Limb (tissue), 2 donors: ENCODE results near the gene JAML.

ENCODE experiments used
- DNase-seq, 2 donors: peaks; one replicate each; pipeline ENCODE4 v3.0.0-alpha.2; 2016; ENCODE audit errors: extremely low spot score in 2 of 2

JAML gene

DNA sequence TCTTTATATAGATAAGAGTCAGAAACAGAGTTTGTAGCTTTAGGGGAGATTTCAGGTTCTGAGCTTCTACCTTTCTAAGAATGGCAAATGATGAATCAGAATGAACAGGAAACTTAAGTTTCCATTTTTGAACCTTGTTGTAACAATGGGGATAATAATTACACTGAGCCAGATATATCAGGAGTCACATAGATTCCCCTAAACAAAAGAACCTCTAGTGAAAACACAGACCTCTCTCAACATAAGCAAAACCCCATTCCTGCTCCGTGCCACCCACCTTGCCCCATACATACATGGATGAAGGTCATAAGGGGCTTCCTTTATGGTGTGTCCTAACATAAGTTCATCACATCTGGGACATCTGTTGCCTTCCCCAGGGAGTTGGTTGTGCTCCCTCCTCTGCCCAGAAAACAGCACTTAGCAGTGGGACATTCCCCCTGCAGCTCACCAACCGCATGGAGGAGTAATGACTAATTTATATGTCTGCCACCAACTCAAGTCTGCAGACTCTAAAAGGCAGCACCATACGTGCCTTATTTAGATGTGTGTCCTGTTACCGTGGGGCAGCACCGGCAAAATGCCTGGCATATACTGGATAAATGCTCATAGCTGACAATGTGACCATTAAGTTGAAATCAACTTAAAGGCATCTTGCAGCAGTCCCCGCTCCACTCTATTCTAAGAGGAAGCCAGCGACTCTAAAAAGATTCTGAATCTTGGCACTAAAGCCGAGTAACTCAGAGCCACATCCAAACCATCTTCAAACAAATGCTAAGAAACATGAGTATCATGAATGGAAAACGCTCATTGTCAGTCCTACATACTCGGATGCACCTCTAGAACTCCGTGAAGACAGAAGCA lies 8.0 kb downstream of the JAML start:
- no peak for DNase-seq

DNA sequence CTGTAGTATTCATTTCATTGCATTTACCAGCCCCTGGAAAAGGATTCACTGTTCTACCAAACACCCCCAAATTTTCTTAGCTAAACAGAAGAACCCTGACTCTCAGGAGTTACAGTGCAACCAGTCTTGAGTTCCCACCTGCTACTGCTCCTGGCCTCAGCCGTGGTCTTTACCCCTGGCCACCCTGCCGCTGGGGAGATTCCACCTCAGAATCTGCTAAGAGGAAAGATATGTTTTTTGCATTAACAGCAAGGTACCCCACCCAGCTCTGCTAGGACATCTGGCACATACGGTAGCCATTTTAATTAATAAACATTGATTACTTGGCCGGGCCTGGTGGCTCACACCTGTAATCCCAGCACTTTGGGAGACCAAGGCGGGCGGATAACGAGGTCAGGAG lies 9.0 kb downstream of the JAML start:
- no peak for DNase-seq

DNA sequence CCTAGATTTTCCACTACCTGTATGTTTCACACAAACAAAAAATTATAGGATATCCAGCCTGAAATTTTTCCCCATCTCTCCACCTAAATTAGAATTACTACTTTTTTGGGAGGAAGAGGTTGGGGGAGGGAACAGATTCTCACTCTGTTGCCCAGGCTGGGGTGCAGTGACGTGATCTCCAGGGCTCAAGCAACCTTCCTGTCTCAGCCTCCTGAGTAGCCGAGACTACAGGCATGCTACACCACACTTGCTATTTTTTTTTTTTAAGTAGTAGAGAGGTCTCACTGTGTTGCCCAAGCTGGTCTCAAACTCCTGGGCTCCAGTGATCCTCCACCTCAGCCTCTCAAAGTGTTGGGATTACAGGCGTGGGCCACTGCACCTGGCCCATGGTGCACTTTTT lies 9.5 kb downstream of the JAML start:
- DNase-seq = no peak

DNA sequence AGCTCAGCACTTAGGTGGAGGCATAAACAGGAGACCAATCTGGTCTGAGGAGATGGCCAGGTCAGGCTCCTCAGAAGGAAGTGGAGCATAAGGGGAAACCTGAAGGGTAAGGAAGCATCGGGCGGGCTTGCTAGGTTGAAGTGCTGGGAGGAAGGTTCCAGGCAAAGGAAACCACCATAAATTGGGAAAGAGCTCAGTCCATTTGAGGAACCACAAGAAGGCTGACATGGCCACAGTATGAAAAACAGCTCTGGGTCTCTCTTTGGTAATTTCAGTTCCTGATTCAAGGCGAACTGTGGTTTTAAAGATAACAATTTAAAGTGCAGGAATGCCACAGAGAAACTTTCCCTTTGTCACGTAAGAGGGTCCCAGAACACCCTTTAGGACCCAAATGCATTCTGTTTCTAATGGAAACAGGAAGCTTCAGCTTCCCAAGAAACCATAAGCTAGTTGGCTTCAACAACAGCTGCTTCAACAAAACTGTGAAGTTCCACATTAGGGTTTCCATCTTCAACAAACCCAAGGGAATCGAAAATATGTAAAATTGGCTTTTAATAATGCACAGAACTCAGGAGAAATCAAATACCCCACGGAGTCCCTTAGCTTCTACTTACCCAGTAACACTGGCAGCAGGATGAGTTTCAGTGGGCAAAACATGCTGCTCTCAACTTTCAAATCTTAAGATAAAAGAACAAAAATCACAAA lies 10.4 kb downstream of the JAML start:
- DNase-seq = no peak

DNA sequence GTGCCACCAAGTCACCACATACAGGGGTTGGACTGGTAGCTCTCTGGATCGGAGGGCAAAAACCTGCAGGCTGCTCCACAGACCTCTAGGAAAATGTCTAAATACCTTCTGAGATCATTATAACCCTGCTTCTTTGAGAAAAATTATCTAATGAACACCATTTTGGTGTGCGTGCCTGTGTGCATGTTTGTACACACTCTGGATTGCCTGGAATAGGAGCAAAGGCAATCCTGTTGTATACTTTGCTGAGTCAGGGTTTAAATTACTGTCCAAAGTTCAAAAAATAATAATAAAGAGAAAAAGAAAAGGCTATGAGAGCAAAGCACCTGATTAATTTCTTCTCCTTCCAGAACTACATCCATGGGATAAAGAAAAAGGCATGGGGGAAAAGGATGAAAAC lies 11.0 kb downstream of the JAML start:
- DNase-seq = no peak

DNA sequence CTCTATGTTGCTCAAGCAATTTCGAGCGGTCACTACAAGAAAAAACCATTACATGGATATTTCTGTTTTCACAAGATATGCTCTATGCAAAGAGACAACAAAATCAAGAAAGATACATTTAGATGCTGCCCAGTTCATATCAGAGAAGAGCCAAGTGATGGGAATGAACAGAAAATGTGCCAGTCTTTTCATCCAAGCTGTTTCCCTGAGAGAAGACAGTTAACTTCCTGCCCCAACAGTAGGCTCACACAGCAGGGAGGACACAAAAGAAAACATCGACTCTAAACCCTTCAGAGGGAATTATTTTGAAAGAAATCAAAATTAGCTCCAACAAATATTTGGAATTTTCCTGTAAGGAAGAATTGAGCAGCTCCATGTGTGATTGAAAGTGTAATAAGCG lies 11.6 kb downstream of the JAML start:
- no peak for DNase-seq

DNA sequence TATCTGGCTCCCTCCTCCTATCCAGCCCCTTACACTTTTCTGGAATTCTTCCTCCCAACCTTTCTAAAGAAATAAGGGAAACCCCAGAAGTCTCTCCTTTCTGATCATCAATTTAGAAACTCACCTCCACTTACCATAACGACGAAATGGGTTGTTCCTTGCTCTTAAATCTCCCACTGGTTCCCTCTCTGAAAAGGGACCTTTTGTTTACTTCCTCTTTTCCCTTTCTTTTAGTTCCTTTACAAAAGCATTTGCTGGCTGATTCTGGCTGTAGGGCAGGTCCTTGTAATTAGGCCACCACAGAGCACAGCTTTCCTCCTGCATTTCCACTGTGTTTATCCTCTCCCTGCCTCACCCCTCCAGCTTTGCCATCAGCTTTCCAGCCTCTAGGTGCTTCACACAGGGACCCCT lies 12.0 kb downstream of the JAML start:
- no peak for DNase-seq

DNA sequence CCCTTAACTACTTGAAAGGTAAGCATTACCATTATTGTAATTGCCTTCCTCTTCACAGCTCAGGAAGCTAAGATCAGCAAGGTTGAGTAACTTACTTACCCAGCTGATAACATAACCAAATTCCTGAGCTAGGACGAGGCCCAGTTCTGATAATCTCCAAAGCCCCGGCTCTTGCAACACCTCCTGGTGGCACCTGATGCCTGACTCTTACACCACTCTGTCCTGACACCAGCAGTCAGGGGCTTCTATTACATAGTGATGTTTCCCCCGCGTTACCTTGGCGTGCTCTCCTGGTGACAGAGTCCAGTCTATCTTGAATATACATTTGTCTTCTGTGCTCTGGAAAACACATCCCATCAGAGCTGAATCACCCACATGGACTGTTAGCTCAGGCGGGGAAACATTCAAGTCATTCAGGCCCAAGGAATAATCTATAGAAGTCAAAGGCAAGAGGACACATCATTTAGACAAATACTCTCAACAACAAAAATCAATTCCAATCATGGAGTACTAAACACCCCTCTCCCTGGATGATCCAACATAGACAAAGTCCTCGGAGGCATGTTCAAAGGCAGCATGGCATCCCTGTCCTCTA lies 12.6 kb downstream of the JAML start:
- DNase-seq = no peak

DNA sequence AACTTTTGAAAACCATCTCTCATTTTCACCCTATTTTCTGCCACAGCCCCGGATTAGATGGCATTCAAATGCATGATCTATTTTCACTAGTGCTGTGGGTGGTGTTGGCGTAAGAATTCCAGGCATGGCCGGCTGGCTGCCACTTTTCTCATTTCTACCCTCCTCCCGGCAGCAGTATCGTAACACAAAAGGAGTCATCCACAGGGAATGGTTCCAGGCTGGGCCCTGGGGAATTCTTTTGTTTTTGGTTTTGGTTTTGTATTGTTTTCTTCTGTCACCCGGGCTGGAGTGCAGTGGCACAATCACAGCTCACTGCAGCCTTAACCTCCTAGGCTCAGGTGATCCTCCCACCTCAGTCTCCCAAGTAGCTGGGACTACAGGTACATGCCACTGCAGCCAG lies 13.8 kb downstream of the JAML start:
- no peak for DNase-seq

DNA sequence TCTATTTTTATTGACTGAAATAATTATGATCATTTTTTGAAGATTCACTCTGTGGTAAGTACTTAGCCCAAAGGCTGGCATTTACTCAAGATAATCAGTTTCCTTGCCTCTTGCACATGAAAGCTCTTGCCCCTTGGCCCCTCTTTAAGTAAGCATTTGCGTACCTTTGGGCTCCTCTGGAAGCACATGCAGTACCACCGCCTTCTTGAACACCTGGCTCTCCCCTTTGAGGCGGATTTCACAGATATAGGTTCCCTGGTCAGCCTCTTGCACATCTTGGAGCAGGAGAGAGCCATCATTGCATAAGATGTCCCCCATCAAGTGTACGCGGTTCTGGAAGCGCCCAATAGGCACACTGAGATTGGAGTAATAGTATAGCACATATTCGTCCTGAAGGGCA lies 14.5 kb downstream of the JAML start:
- DNase-seq = no peak

DNA sequence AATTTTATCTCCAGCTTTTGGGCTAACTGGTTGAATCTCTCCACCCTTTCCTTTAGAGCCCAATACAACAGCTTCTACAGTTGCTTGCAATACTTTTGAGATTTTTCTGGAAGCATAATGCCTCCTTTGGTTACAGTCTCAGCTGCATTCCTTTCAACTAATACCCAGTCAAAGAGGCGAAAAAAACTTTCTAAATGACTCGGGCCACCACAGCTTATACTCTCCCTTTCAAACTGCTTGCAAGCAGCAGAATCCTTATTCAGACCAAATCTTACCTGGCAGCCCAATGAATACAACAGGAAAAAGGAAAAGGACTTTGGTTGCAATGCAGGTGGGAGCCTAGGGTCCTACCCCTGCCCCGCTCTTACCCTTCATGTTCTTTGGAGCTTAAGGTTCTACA lies 15.8 kb downstream of the JAML start:
- no peak for DNase-seq

DNA sequence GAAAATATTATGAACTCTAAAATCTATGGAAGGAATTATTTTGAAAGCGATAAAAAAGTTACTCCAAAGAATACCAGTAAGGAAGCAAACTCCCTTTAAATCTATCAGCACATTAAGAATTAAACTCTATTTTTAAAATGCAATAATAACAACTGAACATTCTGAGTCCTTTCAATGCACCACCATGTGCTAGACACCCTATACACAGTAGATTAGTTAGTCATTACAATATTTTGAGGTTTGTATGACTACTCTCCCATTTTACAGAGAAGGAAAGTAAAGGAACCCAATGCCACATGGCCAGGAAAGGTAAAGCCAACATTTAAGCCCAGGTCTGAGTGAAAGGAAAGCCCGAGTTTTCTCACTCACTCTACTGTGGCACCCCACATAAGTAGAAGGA lies 17.7 kb downstream of the JAML start:
- no peak for DNase-seq

DNA sequence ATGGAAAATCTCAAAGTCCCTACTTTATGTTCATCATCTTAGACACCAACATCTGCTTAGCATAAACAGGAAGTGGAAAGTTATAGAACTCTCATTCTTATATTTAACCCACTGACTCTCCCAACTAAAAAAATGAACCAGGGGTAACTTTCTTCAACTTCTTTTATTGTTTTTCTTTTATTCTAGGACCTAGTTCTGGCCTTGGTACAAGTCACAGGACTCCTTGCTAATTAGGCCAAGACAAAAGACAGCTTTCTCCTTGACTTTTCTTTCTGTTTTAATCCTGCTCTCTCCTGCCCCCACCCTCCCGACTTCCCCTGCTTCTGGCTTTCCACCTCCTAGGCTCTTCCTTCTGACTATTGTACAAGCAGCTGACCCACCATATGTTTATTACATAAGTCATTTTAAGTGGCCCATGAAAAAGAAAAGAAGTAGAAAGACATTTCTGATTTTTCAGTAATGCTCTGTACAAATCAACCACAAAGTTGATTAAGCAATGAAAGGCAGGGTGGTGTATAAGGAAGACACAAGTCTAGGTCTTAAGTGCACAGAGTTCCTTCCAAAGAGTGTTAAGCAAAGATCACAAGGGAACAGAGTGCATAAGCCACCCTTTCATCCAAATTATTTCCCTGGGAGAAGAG lies 18.3 kb downstream of the JAML start:
- peak in 1 of 2 donors; percentile 14 for DNase-seq

DNA sequence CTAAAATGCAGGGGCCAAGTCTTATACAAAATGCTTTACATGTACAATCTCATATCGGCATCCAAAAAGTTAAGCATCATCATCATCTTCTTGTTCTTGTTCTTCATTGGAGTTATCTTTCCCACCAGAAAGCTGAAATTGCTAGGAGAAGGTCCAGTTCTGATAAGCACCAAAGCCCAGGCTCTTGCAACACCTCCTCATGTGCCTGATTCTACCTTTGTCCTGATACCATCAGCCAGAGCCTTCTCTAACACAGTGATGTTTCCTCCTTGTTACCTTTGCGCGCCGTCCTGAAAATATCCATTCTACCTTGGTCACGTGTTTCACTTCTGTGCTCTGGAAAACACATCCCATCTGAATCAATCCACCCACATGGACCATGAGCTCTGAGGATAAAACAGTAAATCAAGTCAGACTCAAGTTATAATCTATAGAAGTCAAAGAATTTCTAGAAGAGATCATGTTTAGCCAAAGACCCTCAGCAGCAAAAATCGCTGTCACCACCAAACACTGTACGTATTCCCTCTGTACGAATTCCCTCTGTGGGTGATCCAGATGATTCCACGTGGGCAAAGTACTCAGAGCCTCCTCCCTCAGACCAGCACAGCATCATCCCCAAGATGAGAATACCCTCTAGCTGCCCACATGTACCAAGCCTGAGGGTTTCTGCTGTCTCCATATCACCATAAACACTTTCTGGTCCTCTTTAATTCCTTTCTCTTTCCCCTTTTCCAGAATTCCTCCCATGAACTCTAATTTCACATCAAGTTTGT lies 19.0 kb downstream of the JAML start:
- no peak for DNase-seq

DNA sequence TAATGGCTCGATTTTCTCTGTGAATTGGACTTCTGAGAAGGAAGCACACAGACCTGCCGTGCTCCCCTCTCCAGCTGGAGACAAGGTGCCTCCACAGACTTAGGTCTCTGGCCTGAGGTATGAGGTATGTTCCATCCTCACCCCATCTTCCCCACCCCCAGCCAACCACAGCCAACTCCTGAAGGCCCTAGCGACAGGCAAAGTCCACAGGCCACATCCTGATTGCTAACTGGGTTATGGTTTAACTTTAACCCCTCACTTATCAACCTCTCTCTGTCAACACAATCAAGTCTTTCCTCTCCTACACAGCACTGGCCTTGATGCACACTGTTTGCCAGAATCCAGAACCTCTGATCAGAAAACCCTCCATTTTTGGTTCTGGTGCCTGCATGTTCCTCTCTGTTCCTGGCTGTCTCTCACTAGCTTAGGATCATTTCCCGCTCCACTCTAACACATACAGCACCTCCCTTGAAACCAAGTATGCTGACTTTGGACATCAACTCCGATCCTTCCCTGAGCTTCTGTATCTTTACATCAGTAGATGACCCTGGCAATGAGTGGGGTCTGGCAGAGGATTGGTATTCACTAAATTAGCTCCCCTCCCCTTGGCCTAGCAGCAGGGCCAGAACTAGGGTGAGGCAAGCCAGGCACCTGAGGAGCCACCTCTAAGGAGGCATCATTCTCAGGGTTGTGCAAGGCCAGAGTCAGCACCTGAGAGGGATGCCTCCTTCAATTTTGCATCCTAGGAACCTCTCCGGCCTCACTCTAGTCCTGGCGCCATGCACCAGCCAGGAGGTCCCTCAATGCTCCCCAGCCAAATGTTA lies 22.0 kb downstream of the JAML start:
- no peak for DNase-seq

DNA sequence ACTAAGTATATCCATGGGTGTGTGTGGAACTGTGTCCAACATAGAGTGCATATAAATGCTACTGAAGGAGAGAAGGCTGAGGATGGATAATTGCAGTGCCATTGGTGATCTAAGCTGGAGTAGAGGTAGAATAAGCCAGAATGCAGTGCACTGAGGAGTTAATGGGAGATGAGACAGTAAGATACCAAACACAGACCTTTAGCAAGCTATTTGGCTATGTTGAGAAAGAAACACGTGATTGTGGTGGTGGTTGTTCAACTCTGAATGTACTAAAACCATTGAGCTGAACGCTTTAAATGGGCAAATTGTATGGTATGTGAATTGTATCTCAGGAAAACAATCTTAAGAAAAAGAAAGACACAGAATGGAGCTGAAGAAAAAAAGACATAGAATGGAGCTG lies 22.8 kb downstream of the JAML start:
- no peak for DNase-seq

DNA sequence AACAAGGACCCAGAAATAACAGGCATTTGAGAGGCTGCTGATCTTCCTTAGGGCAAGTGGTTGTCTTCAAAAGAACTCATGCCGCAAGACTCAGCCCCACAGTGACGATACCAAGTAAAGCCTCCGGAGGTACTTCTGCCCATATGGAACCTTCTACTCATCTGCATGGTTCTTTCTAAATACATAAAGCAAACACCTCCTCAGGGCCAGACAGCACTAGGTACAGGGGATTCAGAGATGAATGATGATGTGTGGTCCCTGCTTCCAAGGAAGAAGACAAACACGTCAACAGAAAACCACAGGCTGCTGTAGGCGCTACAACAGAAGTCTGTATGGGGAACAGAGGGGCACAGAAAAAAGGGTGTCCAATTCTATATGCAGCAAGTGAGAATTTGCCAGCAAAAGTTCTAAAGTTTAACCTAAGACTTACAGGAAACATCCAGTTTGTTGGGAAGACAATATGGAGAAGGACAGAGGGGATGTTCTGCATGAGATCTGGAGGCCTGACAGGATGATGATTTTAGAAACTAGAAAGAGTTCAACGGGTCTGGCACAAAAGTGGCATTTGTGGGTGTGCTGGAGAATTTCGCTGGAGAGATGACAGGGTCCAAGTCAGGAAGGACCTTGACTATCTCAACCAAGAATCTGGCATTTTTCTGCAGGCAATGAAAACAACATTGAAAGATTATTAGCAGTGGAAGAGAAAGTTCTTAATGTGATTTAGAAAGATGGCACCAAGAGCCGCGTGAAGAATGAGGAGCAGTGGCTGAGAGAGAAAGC lies 23.7 kb downstream of the JAML start:
- DNase-seq = no peak

DNA sequence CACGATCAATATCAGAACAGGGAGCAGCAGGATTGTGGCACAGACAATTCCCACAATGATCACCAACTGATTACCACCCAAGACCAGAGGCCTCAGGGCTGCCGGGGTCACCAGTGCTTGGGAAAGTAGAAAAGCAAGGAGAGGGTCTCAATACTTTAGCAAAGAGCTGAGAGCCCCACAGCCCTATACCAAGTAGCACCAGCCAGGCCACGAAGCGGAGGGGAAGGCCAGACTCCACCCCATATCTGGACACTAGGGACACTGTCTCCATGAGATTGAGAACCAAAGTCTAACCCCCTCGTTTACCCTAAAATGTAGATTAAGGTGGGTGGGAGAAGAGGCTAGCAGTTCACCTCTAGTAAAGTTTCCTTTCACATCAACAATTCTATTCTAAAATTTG lies 24.3 kb downstream of the JAML start:
- DNase-seq = no peak

DNA sequence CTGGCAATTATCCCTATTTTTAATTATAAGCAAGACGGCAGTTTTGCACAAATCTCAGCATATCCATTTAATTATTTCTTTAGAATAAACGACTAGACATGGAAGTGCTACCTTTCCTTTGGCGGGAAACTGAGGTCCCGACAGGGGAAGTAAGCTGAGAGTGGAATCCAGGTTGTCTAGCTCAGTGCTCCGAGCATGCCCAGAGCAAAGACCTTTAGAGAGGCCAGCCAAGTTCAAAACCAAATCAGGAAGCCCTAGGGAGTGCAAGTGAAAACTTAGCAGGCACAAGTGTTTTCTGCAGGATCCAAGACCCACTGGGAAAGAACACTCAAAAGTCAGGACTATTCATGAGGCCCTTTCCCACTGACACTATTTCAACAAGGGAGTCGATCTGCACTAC lies 25.7 kb downstream of the JAML start:
- DNase-seq = no peak

DNA sequence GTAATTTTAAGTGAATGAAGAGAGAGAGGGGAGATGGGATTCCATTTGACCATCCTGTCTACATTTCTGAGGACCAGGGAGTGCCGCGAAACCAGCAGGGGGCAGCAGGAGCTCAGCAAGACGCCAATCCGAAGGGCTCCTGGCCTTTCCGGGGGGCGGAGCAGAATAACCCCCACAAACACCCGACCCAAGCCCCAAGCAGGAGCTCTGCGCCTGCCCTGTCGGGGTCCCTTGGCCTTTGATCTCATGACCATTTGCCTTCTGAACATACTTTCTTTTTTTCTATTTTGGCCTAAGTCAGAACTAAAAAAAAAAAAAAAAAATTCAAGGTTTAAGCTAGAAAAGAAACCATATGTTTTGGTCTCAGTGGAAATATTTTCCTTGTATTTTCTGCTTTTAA lies 26.4 kb downstream of the JAML start:
- DNase-seq = peak; percentile 79 to 87
